K562 (cell line): Measurements from ENCODE around the gene MAGI3. TPM values are rescaled to one million over a fixed set of nuclear protein-coding genes. Genes with fewer than 3 reads are reported as not detected.

Experiments
- ATF1 ChIP-seq, 2 experiments: fragments of 450-650 bp in 1 of 2; IDR thresholded peaks; 2 replicates each; pipeline ENCODE4 v1.6.1; 2016; ENCODE audit warnings: missing compliant biosample characterization in 1 of 2, missing genetic modification characterization in 1 of 2
- BCL6 ChIP-seq: fragments of 250-450 bp; sonication (Bioruptor Pico); IDR thresholded peaks from 2 replicates; pipeline ENCODE4 v1.4.0; 2020
- CBFA2T3 ChIP-seq: fragments of 450-650 bp; IDR thresholded peaks from 2 replicates; pipeline ENCODE4 v1.6.1; 2017
- CCAR2 ChIP-seq: fragments of 200-400 bp; formaldehyde crosslinking; IDR thresholded peaks from 2 replicates; pipeline ENCODE4 v1.6.1; 2017; ENCODE audit warnings: mild to moderate bottlenecking, low read depth, low read length
- E2F3 ChIP-seq: fragments of 250-450 bp; sonication (Bioruptor Pico); IDR thresholded peaks from 2 replicates; pipeline ENCODE4 v1.4.0; 2020; ENCODE audit warnings: mild to moderate bottlenecking
- EP300 ChIP-seq: IDR thresholded peaks from 2 replicates; pipeline ENCODE4 v1.6.1; 2012; ENCODE audit warnings: low read length, improper control_type of control experiment
- GTF2E2 ChIP-seq: fragments of 200-800 bp; sonication (Bioruptor generic); IDR thresholded peaks from 2 replicates; pipeline ENCODE4 v1.6.1; 2016; ENCODE audit warnings: missing genetic modification characterization, missing compliant biosample characterization
- HDAC1 ChIP-seq, 2 experiments: fragments of 450-650 bp; IDR thresholded peaks; 2 replicates each; pipeline ENCODE4 v1.6.1; 2016 to 2017; ENCODE audit warnings: inconsistent platforms in 1 of 2, mild to moderate bottlenecking in 1 of 2, moderate library complexity in 1 of 2
- HDGF ChIP-seq: fragments of 450-650 bp; IDR thresholded peaks from 2 replicates; pipeline ENCODE4 v1.6.1; 2016
- HNRNPUL1 ChIP-seq: fragments of 200-400 bp; formaldehyde crosslinking; IDR thresholded peaks from 2 replicates; pipeline ENCODE4 v1.6.1; 2017; ENCODE audit warnings: low read length
- IRF2 ChIP-seq: sonication (generic); formaldehyde crosslinking; IDR thresholded peaks from 2 replicates; pipeline ENCODE4 v1.8.1; 2022; ENCODE audit warnings: mild to moderate bottlenecking, missing genetic modification reagents
- MGA ChIP-seq: fragments of 450-650 bp; IDR thresholded peaks from 2 replicates; pipeline ENCODE4 v1.6.1; 2016; ENCODE audit warnings: mild to moderate bottlenecking, moderate library complexity
- OTX1 ChIP-seq: fragments of 450-650 bp; formaldehyde crosslinking; IDR thresholded peaks from 2 replicates; pipeline ENCODE4 v1.4.0; 2022; ENCODE audit warnings: mild to moderate bottlenecking
- PHF20 ChIP-seq: fragments of 450-650 bp; IDR thresholded peaks from 2 replicates; pipeline ENCODE4 v1.6.1; 2018; ENCODE audit not compliant: partially characterized antibody
- RBM25 ChIP-seq: fragments of 200-400 bp; formaldehyde crosslinking; IDR thresholded peaks from 2 replicates; pipeline ENCODE4 v1.6.1; 2018; ENCODE audit warnings: low read length, low read depth, moderate library complexity; ENCODE audit not compliant: severe bottlenecking
- SMARCA5 ChIP-seq: fragments of 450-650 bp; IDR thresholded peaks from 2 replicates; pipeline ENCODE4 v1.6.1; 2016
- XRCC4 ChIP-seq: IDR thresholded peaks from one replicate; pipeline ENCODE4 v1.6.1; 2011; ENCODE audit not compliant: insufficient read depth, insufficient read length; ENCODE audit errors: extremely low read depth
- ZBTB7A ChIP-seq: IDR thresholded peaks from 2 replicates; pipeline ENCODE4 v1.6.1; 2011; ENCODE audit warnings: low read depth, mild to moderate bottlenecking, low read length, moderate library complexity, borderline replicate concordance; ENCODE audit not compliant: control insufficient read depth
- ZEB2 ChIP-seq: fragments of 450-650 bp; IDR thresholded peaks from 2 replicates; pipeline ENCODE4 v1.6.1; 2016
- ZNF589 ChIP-seq: fragments of 200-800 bp; sonication (Bioruptor generic); IDR thresholded peaks from 2 replicates; pipeline ENCODE4 v1.6.1; 2016; ENCODE audit warnings: low read depth, missing genetic modification characterization, missing compliant biosample characterization
- polyA plus RNA-seq, 8 experiments: library from polyadenylated mRNA; depleted of rRNA in 4 of 8; stranded (reverse) in 5 of 8; unstranded in 3 of 8; fragments of >200 nt; fragmentation: Nextera tagmentation in 2 of 8; fragmentation: Illumina TruSeq in 1 of 8; extraction: Ambion mirVana in 2 of 8; extraction: Trizol in 1 of 8; gene quantifications; 2 replicates each; pipeline versions ENCODE4 v1.2.1 to v1.2.3, GENCODE V29; 2011 to 2014; ENCODE audit warnings: inconsistent platforms in 1 of 8, missing spikeins in 1 of 8
- total RNA-seq, 7 experiments: library from RNA; depleted of rRNA in 6 of 7; stranded (reverse); fragments of >200 nt in 6 of 7; fragmentation: Illumina TruSeq in 2 of 7; extraction: Trizol in 2 of 7; gene quantifications; 2 replicates each; pipeline versions ENCODE4 v1.2.1 to v1.2.3, GENCODE V29; 2011 to 2021; ENCODE audit warnings: low replicate concordance in 1 of 7

MAGI3 gene
- total and polyA plus RNA-seq, 9 of the 15 experiments (the other 6 are each of a cell fraction or from before 2014, with no cell fraction given), result 1.0 to 8.6 (median 5.5) TPM

GRCh38 chr1:113390871-113391648 lies 745 bp downstream of the MAGI3 start (continued):
- TF ChIP-seq HNRNPUL1 (no peak), ZEB2 (0 out of 2 replicates have a peak, but pooled peaks have one; percentile 21), ATF1 (CRISPR knock-in tag; IDR thresholded peaks at IDR 0.05) (no peak), ATF1 (tag; IDR thresholded peaks at IDR 0.05) (no peak), HDGF (no peak), GTF2E2 (no peak), IRF2 (CRISPR knock-in tag) (no peak), OTX1 (0 out of 2 replicates have a peak, but pooled peaks have one; percentile 39), MGA (peak; percentile 36; the same call in 1 of the 2 replicates), BCL6 (no peak), XRCC4 (no peak), EP300 (0 out of 2 replicates have a peak, but pooled peaks have one; percentile 3), CBFA2T3 (no peak), HDAC1 (IDR thresholded peaks at IDR 0.05) (peak in 1 of 2 experiments; percentile 32; a peak in 1 of 4 replicates), PHF20 (peak; percentile 19), CCAR2 (no peak), SMARCA5 (peak; percentile 80; the same call in 1 of the 2 replicates), ZNF589 (CRISPR knock-in tag) (no peak), ZBTB7A (peak; percentile 63), E2F3 (CRISPR knock-in tag) (0 out of 2 replicates have a peak, but pooled peaks have one; percentile 33), RBM25 (peak; percentile 66)
